Mucosa of descending colon (tissue), 3 donors: Measurements from ENCODE around the gene ANXA2R. TPM values are rescaled to one million over a fixed set of nuclear protein-coding genes. Genes with fewer than 3 reads are reported as not detected.

Experiments
- ATAC-seq: fragments of 200-7000 bp; cut with Tn5 transposase; one replicate; pipeline ENCODE4 v1.9.1; 2020; ENCODE audit warnings: mild to moderate bottlenecking, moderate library complexity
- DNase-seq, 3 donors: peaks; one replicate each; pipeline ENCODE4 v3.0.0-alpha.2; 2020
- H3K36me3 ChIP-seq: fragments of 200-600 bp; one replicate; pipeline ENCODE4 v1.8.0; 2021; ENCODE audit warnings: low read depth, mild to moderate bottlenecking
- H3K4me1 ChIP-seq: fragments of 200-600 bp; one replicate; pipeline ENCODE4 v1.8.0; 2021; ENCODE audit warnings: low read depth, mild to moderate bottlenecking
- H3K4me3 ChIP-seq: fragments of 200-600 bp; one replicate; pipeline ENCODE4 v1.8.0; 2021; ENCODE audit warnings: mild to moderate bottlenecking
- H3K9me3 ChIP-seq: fragments of 200-600 bp; one replicate; pipeline ENCODE4 v1.8.0; 2021; ENCODE audit warnings: mild to moderate bottlenecking
- intact Hi-C, 2 donors: fragments of 100-400 bp; cut with DNase I in 1 of 2; cut with micrococcal nuclease in 1 of 2; formaldehyde crosslinking; loops; one replicate each; pipeline versions ENCODE4 v1.11.0 to v1.11.1; 2022; cut with DNase I, micrococcal nuclease
- total RNA-seq, 3 donors: library from RNA; stranded (reverse); fragmentation: NEBNext Ultra II Directional in 2 of 3; extraction: Animal tissue kit (Norgen Biotek cat#: 25700) in 2 of 3; gene quantifications; one replicate each; pipeline versions ENCODE4 v1.2.1 to v1.2.4, GENCODE V29; 2021 to 2023
- TF ChIP-seq, protein P1 (sequence below): fragments of 200-600 bp; IDR thresholded peaks from one replicate; pipeline ENCODE4 v1.8.0; 2022; ENCODE audit warnings: antibody characterized with exemption, mild to moderate bottlenecking
- donor health status: DM: no; HTN: no; CAD: no; lungs with moderate emphysema.
- donor health status: DM: no; HTN: no; CAD: no.
- donor health status: DM: no; HTN: yes; CAD: no.

The ANXA2R gene
- total RNA-seq, 3 donors from 2014 or later = 1.3 to 2.3 (median 1.8) TPM

DNA sequence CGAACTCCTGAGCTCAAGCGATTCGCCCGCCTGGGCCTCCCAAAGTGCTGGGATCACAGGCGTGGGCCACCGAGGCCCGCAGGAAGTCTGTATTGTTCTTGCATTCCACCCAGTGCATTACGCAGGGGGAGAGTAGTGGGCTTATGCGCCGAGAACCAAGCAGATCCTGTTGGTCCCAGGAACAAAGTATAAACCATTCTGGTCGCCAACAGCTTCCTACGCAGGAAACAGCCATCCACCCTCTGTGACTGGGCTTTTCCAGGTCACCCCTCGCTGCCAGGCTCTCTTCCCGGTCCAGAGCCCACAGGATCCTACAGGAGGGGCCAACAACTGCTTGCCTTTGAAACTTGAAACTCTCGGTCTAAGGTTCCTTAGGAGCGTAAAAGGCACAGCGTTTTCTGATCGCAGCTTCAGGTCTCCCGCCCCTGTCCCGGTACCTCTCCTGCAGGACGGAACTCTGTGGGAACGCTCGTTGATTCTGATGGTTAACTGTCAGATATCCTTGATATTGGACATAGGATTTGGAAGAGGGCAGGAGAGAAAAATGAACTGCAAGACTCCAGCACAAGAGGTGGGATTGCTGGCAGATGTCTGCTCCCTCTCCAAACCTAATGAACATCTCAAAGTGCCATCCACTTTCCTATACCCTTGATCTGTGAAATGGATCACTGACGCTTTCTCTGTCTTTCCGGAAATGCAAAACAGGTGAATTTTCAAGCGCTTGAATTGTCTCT lies 4.2 kb upstream of the ANXA2R start:
- DNase-seq (no peak), ATAC-seq (no peak)
- H3K4me1 ChIP-seq = peaks cover 26% of the 10 kb centered on the region
- no peak overlapping the region for H3K4me3 ChIP-seq
- H3K9me3 ChIP-seq = no peaks in the 10 kb centered on the region
- TF ChIP-seq, protein P1, sequence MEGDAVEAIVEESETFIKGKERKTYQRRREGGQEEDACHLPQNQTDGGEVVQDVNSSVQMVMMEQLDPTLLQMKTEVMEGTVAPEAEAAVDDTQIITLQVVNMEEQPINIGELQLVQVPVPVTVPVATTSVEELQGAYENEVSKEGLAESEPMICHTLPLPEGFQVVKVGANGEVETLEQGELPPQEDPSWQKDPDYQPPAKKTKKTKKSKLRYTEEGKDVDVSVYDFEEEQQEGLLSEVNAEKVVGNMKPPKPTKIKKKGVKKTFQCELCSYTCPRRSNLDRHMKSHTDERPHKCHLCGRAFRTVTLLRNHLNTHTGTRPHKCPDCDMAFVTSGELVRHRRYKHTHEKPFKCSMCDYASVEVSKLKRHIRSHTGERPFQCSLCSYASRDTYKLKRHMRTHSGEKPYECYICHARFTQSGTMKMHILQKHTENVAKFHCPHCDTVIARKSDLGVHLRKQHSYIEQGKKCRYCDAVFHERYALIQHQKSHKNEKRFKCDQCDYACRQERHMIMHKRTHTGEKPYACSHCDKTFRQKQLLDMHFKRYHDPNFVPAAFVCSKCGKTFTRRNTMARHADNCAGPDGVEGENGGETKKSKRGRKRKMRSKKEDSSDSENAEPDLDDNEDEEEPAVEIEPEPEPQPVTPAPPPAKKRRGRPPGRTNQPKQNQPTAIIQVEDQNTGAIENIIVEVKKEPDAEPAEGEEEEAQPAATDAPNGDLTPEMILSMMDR = no peak
- intact Hi-C loops = loop anchor here in 1 of 2 donors (5.0 kb wide), 1 partner anchor 47 kb away; no protein-coding TSS in a partner anchor
- no peaks in the 10 kb centered on the region for H3K36me3 ChIP-seq

DNA sequence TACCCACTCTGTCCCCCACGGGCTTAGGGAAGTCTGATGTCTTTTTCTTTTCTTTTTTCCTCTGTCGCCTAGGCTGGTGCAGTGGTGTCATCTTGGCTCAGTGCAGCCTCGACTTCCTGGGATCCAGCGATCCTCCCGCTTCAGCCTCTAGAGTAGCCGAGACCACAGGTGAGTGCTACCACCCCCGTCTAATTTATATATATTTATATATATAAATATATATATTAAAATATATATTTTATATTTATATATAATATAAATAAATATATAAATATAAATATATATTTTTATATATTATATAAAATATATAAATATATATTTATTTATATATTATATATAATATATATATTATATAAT lies 3.3 kb upstream of the ANXA2R start:
- Histone ChIP-seq H3K36me3 (no peaks in the 10 kb centered on the region), H3K4me1 (peaks cover 26% of the 10 kb centered on the region), H3K9me3 (no peaks in the 10 kb centered on the region), H3K4me3 (peak overlapping the region; percentile 26)
- intact Hi-C loops = loop anchor here in 1 of 2 donors (5.0 kb wide), 1 partner anchor 46 kb away; no protein-coding TSS in a partner anchor
- ATAC-seq = no peak
- TF ChIP-seq, protein P1 = no peak
- DNase-seq = no peak

DNA sequence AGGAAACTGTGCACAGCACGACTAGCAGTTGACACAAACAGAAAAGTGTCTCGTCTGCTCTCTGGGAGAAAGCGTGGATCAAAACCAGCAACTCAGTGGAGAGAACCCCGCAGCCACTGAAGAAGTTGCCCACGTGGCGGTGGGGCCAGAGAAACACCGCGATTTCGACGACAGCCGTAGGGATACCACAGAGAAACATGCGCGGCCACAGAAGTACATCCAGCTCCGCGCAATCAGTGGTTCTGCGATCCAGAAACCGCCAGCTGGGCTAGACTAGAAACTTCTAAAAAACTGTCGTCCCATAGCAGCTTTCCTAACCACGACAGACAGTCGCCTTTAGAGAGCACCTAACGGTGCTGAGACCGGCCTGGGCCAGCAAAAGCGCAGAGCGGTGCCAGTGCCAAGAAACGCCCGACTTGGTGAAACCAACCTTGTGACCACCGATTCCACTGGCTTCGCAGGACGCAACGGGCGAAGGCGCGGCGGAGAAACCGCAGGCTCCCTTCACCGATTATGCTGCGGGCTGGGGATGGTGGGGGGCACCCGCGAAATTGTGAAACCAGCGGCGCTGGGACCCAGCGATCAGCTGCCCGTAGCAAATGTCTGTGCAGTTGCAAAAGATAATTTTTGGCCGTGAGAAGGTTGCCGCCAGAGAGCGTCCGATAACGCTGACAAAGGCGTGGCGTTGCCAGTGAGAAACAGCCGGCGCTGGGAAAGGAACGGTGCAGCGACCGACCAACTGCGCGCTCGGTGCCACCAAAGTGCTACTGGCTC lies 2.7 kb upstream of the ANXA2R start:
- DNase-seq (peak; percentile 66 to 84 (median 74)), ATAC-seq (peak; percentile 30)
- Histone ChIP-seq H3K9me3 (no peaks in the 10 kb centered on the region), H3K4me3 (peak overlapping the region; percentile 26), H3K4me1 (peaks cover 28% of the 10 kb centered on the region), H3K36me3 (no peaks in the 10 kb centered on the region)
- TF ChIP-seq, protein P1 = no peak
- intact Hi-C loops = loop anchor here in 1 of 2 donors (5.0 kb wide), 1 partner anchor 46 kb away; no protein-coding TSS in a partner anchor

DNA sequence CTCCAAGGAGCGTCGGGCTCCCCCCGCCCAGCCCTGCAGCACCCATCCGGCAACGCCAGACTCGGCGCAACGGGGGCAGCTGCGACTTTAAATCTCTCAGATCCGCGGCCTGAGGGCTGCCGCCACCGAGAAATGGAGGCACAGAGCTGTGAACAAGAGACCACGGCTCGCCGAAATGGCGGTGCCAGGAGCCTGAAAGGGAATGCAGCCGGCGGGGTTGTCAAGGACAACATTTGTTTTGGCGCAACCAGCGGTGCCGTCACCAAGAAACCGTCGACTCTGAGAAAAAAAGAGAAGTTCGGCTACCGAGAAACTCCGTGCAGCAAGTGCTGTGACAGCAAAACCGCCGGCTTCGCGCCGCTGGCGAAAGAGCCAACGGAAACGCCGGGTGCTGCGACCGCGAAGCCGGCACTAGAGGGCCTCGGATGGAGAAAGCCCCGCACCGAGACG lies 2.1 kb upstream of the ANXA2R start:
- intact Hi-C loops = loop anchor here in 1 of 2 donors (5.0 kb wide), 1 partner anchor 45 kb away; no protein-coding TSS in a partner anchor
- no peaks in the 10 kb centered on the region for H3K36me3 ChIP-seq
- peaks cover 32% of the 10 kb centered on the region for H3K4me1 ChIP-seq
- peak; percentile 71 to 90 (median 81) for DNase-seq
- ATAC-seq = peak; percentile 50
- H3K4me3 ChIP-seq = peak overlapping the region; percentile 26
- TF ChIP-seq, protein P1 = no peak
- H3K9me3 ChIP-seq = no peaks in the 10 kb centered on the region

GRCh38 chr5:43041669-43042175 lies 1.6 kb upstream of the ANXA2R start:
- Histone ChIP-seq H3K9me3 (no peaks in the 10 kb centered on the region), H3K36me3 (no peaks in the 10 kb centered on the region), H3K4me1 (peaks cover 32% of the 10 kb centered on the region), H3K4me3 (peak overlapping the region; percentile 26)
- peak; percentile 59 to 81 (median 74) for DNase-seq
- intact Hi-C loops = loop anchor here in 1 of 2 donors (5.0 kb wide), 1 partner anchor 44 kb away; no protein-coding TSS in a partner anchor
- TF ChIP-seq, protein P1 = no peak
- peak; percentile 48 for ATAC-seq
